Activated CD8-positive, alpha-beta memory T cell treated with anti-CD3 and anti-CD28 coated beads for 4 hours (primary cell): ENCODE data around the gene TRIM59.
A peak's percentile ranks its signal among the peaks of the same experiment; 100 is the strongest.

Source experiments
- DNase-seq, 2 donors: peaks; one replicate each; pipeline ENCODE4 v3.0.0-alpha.2; 2020; ENCODE audit warnings: low read depth in 2 of 2

TRIM59 gene

GRCh38 chr3:160449636-160450598 is at the start of gene TRIM59:
TSS of gene TRIM59 (minus strand) at chr3:160449786. CDS start at chr3:160439183, 10,603 bp downstream.
- DNase-seq: peak; percentile 91 to 94

- no peak for DNase-seq
These were observed 48.6 kb upstream of the TRIM59 start for GRCh38 chr3:160498202-160498601.

- DNase-seq: no peak
These were observed 40.6 kb upstream of the TRIM59 start for GRCh38 chr3:160490166-160490565.

- DNase-seq: no peak
These were observed 36.9 kb upstream of the TRIM59 start for GRCh38 chr3:160486459-160486869.

GRCh38 chr3:160482796-160483195 is 33.2 kb upstream of the TRIM59 start:
- DNase-seq: no peak

GRCh38 chr3:160481856-160482255 is 32.3 kb upstream of the TRIM59 start:
- DNase-seq: no peak

GRCh38 chr3:160480931-160481330 is 31.3 kb upstream of the TRIM59 start:
- no peak for DNase-seq

GRCh38 chr3:160479376-160479775 is 29.8 kb upstream of the TRIM59 start:
- DNase-seq: no peak

GRCh38 chr3:160478338-160478737 is 28.8 kb upstream of the TRIM59 start:
- DNase-seq: no peak

GRCh38 chr3:160477750-160478149 is 28.2 kb upstream of the TRIM59 start:
- DNase-seq: no peak

- DNase-seq: no peak
These were observed 26.3 kb upstream of the TRIM59 start for GRCh38 chr3:160475884-160476283.

- DNase-seq: no peak
These were observed 25.6 kb upstream of the TRIM59 start for GRCh38 chr3:160475153-160475552.

GRCh38 chr3:160474416-160474838 is 24.8 kb upstream of the TRIM59 start:
- no peak for DNase-seq

GRCh38 chr3:160473978-160474377 is 24.4 kb upstream of the TRIM59 start:
- no peak for DNase-seq

- no peak for DNase-seq
These were observed 23.6 kb upstream of the TRIM59 start for GRCh38 chr3:160473221-160473620.

- no peak for DNase-seq
These were observed 22.8 kb upstream of the TRIM59 start for GRCh38 chr3:160472344-160472743.

GRCh38 chr3:160471892-160472291 is 22.3 kb upstream of the TRIM59 start:
- DNase-seq: no peak

GRCh38 chr3:160470181-160470580 is 20.6 kb upstream of the TRIM59 start:
- DNase-seq: no peak

GRCh38 chr3:160464971-160465370 is 15.4 kb upstream of the TRIM59 start:
- DNase-seq: no peak

- DNase-seq: no peak
These were observed 14.7 kb upstream of the TRIM59 start for GRCh38 chr3:160464321-160464720.

- no peak for DNase-seq
These were observed 10.4 kb upstream of the TRIM59 start for GRCh38 chr3:160460033-160460432.

- DNase-seq: no peak
These were observed 9.9 kb upstream of the TRIM59 start for GRCh38 chr3:160459450-160459970.

- no peak for DNase-seq
These were observed 8.6 kb upstream of the TRIM59 start for GRCh38 chr3:160458151-160458550.
